HepG2 (cell line): ENCODE data around the gene RPS6KB1. TPM values are rescaled to one million over a fixed set of nuclear protein-coding genes. Genes with fewer than 3 reads are reported as not detected.

ENCODE experiments used
- CBX1 ChIP-seq: IDR thresholded peaks from one replicate; pipeline ENCODE4 v1.6.1; 2016; ENCODE audit warnings: antibody characterized with exemption, low read depth
- DMAP1 ChIP-seq: IDR thresholded peaks from 2 replicates; pipeline ENCODE4 v1.6.1; 2016
- DR1 ChIP-seq: sonication (generic); formaldehyde crosslinking; IDR thresholded peaks from 2 replicates; pipeline ENCODE4 v1.8.0; 2021; ENCODE audit warnings: mild to moderate bottlenecking, missing genetic modification reagents, inconsistent platforms
- ELF4 ChIP-seq: sonication (generic); formaldehyde crosslinking; IDR thresholded peaks from 2 replicates; pipeline ENCODE4 v1.5.0; 2020; ENCODE audit warnings: missing genetic modification reagents, mild to moderate bottlenecking, moderate library complexity, borderline replicate concordance
- KDM1A ChIP-seq: IDR thresholded peaks from 2 replicates; pipeline ENCODE4 v1.6.1; 2016; ENCODE audit warnings: missing compliant biosample characterization
- MAFF ChIP-seq: IDR thresholded peaks from 2 replicates; pipeline ENCODE4 v1.6.1; 2011; ENCODE audit warnings: low read depth, low read length, improper control_type of control experiment
- MTF1 ChIP-seq: sonication (generic); formaldehyde crosslinking; IDR thresholded peaks from 2 replicates; pipeline ENCODE4 v1.5.0; 2020; ENCODE audit warnings: missing genetic modification reagents
- TRIM24 ChIP-seq: sonication (generic); formaldehyde crosslinking; IDR thresholded peaks from 2 replicates; pipeline ENCODE4 v1.8.0; 2022; ENCODE audit warnings: mild to moderate bottlenecking, missing genetic modification reagents
- ZFYVE20 ChIP-seq: sonication (generic); formaldehyde crosslinking; IDR thresholded peaks from 2 replicates; pipeline ENCODE4 v1.8.0; 2023; ENCODE audit warnings: low read depth, mild to moderate bottlenecking, moderate library complexity, missing genetic modification reagents, borderline replicate concordance
- ZKSCAN5 ChIP-seq: sonication (generic); formaldehyde crosslinking; IDR thresholded peaks from 2 replicates; pipeline ENCODE4 v1.5.1; 2020; ENCODE audit warnings: mild to moderate bottlenecking, missing genetic modification reagents
- ZNF3 ChIP-seq: IDR thresholded peaks from 2 replicates; pipeline ENCODE4 v1.7.0; 2017; ENCODE audit warnings: inconsistent platforms
- ZNF724P ChIP-seq: sonication (generic); formaldehyde crosslinking; IDR thresholded peaks from 2 replicates; pipeline ENCODE4 v1.8.0; 2022; ENCODE audit warnings: missing genetic modification reagents, borderline replicate concordance
- ZNF777 ChIP-seq: sonication (generic); formaldehyde crosslinking; IDR thresholded peaks from 2 replicates; pipeline ENCODE4 v1.4.0; 2020; ENCODE audit warnings: missing genetic modification reagents
- polyA plus RNA-seq, 8 experiments: library from polyadenylated mRNA; depleted of rRNA in 3 of 8; stranded (reverse) in 7 of 8; unstranded in 1 of 8; fragments of >200 nt; fragmentation: Illumina TruSeq in 4 of 8; extraction: Trizol in 4 of 8; gene quantifications; 2 replicates each; pipeline versions ENCODE4 v1.2.1 to v1.2.3, GENCODE V29; 2011 to 2016; ENCODE audit warnings: low read depth in 4 of 8, missing spikeins in 1 of 8, mixed read lengths in 1 of 8; ENCODE audit not compliant: insufficient read depth in 1 of 8
- total RNA-seq, 5 experiments: library from RNA; depleted of rRNA; stranded (reverse); fragments of >200 nt; fragmentation: Illumina TruSeq; extraction: Trizol; gene quantifications; 2 replicates each; pipeline ENCODE4 v1.2.3, GENCODE V29; 2016; ENCODE audit warnings: low read depth in 1 of 5
- TF ChIP-seq, protein P1 (sequence below): sonication (generic); formaldehyde crosslinking; IDR thresholded peaks from 2 replicates; pipeline ENCODE4 v1.5.1; 2020; ENCODE audit warnings: missing genetic modification reagents, mild to moderate bottlenecking, borderline replicate concordance
- TF ChIP-seq, protein P2 (sequence below): sonication (generic); formaldehyde crosslinking; IDR thresholded peaks from 2 replicates; pipeline ENCODE4 v1.8.1; 2022; ENCODE audit warnings: low read depth, mild to moderate bottlenecking, missing genetic modification reagents
- TF ChIP-seq, protein P3 (sequence below): IDR thresholded peaks from 2 replicates; pipeline ENCODE4 v1.6.1; 2012; ENCODE audit warnings: low read depth, low read length, improper control_type of control experiment
- TF ChIP-seq, protein P4 (sequence below): sonication (generic); formaldehyde crosslinking; IDR thresholded peaks from 2 replicates; pipeline ENCODE4 v1.5.0; 2020; ENCODE audit warnings: mild to moderate bottlenecking, missing genetic modification reagents

RPS6KB1 gene
- total and polyA plus RNA-seq, 2 of the 13 experiments (the other 11 are each of a cell fraction or from before 2014, with no cell fraction given): 16.5 to 42.2 TPM

DNA sequence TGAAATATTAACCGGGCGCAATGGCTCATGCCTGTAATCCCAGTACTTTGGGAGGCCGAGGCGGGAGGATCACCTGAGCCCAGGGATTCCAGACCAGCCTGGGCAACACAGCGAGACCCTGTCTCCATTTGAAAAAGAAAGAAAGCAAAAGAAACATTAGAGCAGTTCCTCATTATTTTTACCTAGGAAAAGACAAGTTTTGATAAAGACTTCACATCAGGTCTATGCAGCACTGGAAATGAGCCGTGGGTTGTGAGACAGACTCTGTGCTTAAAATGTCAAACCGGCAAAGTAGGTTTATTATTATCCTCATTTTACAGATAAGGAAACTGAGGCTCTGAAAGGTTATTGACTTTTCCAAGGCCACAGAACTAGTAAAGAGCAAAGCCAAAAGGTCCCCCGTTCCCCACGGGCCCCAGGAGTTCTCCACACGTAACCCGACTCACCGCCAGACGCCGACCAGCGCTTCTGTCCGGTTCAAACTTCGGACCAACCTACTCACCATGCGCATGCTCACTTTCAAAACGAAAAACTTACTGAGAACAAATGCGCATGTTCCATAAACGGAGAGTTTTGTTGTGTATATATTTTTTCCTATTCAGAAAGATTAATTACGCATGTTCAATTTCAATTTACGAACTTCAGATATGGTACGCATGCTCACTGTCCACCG lies 534 bp upstream of the RPS6KB1 start (continued):
- TF ChIP-seq, protein P1, sequence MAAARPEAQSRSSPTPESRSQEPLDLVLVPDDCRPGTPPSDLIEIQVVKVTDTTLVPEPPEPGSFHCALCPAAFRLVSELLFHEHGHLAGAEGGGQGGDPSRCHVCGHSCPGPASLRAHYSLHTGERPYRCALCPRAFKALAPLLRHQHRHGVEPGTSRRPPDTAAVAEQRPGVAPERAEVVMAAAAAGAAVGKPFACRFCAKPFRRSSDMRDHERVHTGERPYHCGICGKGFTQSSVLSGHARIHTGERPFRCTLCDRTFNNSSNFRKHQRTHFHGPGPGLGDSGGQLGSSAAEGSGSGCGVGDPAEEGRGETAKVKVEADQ (CRISPR knock-in tag): 0 out of 2 replicates have a peak, but pooled peaks have one; percentile 28
- no peak for TF ChIP-seq ZNF724P
- no peak for TF ChIP-seq ZKSCAN5 (CRISPR knock-in tag)
- no peak for TF ChIP-seq DR1 (CRISPR knock-in tag)
- peak; percentile 66 for TF ChIP-seq DMAP1
- no peak for TF ChIP-seq CBX1
- no peak for TF ChIP-seq MAFF
- no peak for TF ChIP-seq TRIM24
- TF ChIP-seq MTF1: no peak
- TF ChIP-seq, protein P2, sequence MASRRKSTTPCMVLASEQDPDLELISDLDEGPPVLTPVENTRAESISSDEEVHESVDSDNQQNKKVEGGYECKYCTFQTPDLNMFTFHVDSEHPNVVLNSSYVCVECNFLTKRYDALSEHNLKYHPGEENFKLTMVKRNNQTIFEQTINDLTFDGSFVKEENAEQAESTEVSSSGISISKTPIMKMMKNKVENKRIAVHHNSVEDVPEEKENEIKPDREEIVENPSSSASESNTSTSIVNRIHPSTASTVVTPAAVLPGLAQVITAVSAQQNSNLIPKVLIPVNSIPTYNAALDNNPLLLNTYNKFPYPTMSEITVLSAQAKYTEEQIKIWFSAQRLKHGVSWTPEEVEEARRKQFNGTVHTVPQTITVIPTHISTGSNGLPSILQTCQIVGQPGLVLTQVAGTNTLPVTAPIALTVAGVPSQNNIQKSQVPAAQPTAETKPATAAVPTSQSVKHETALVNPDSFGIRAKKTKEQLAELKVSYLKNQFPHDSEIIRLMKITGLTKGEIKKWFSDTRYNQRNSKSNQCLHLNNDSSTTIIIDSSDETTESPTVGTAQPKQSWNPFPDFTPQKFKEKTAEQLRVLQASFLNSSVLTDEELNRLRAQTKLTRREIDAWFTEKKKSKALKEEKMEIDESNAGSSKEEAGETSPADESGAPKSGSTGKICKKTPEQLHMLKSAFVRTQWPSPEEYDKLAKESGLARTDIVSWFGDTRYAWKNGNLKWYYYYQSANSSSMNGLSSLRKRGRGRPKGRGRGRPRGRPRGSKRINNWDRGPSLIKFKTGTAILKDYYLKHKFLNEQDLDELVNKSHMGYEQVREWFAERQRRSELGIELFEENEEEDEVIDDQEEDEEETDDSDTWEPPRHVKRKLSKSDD (CRISPR knock-in tag): no peak
- no peak for TF ChIP-seq ZNF777 (CRISPR knock-in tag)
- peak; percentile 64; the same call in 1 of the 2 replicates for TF ChIP-seq ZNF3 (CRISPR knock-in tag)
- 0 out of 2 replicates have a peak, but pooled peaks have one; percentile 79 for TF ChIP-seq ELF4 (CRISPR knock-in tag)
- TF ChIP-seq, protein P3, sequence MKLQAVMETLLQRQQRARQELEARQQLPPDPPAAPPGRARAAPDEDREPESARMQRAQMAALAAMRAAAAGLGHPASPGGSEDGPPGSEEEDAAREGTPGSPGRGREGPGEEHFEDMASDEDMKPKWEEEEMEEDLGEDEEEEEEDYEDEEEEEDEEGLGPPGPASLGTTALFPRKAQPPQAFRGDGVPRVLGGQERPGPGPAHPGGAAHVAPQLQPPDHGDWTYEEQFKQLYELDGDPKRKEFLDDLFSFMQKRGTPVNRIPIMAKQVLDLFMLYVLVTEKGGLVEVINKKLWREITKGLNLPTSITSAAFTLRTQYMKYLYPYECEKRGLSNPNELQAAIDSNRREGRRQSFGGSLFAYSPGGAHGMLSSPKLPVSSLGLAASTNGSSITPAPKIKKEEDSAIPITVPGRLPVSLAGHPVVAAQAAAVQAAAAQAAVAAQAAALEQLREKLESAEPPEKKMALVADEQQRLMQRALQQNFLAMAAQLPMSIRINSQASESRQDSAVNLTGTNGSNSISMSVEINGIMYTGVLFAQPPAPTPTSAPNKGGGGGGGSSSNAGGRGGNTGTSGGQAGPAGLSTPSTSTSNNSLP: peak; percentile 92
- TF ChIP-seq, protein P4, sequence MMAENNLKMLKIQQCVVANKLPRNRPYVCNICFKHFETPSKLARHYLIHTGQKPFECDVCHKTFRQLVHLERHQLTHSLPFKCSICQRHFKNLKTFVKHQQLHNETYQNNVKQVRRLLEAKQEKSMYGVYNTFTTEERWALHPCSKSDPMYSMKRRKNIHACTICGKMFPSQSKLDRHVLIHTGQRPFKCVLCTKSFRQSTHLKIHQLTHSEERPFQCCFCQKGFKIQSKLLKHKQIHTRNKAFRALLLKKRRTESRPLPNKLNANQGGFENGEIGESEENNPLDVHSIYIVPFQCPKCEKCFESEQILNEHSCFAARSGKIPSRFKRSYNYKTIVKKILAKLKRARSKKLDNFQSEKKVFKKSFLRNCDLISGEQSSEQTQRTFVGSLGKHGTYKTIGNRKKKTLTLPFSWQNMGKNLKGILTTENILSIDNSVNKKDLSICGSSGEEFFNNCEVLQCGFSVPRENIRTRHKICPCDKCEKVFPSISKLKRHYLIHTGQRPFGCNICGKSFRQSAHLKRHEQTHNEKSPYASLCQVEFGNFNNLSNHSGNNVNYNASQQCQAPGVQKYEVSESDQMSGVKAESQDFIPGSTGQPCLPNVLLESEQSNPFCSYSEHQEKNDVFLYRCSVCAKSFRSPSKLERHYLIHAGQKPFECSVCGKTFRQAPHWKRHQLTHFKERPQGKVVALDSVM (CRISPR knock-in tag): peak; percentile 99
- TF ChIP-seq KDM1A: no peak
- no peak for TF ChIP-seq ZFYVE20 (CRISPR knock-in tag)
